Measurements from ENCODE around the gene MAPK14. TPM values are rescaled to one million over a fixed set of nuclear protein-coding genes. Genes with fewer than 3 reads are reported as not detected.

MAPK14 gene
- total and polyA plus RNA-seq, 9 of the 15 experiments (the other 6 are each of a cell fraction or from before 2014, with no cell fraction given), result 8.8 to 62.7 (median 35.5) TPM

- TF ChIP-seq SIX5 (IDR thresholded peaks at IDR 0.05; ENCODE audit: borderline replicate concordance in 1 of 2, insufficient read depth in 1 of 2, low read depth in 1 of 2, low read length in 2 of 2) (no peak), CEBPZ (IDR thresholded peaks at IDR 0.05; ENCODE audit: borderline replicate concordance, low read depth, low read length) (no peak), ZNF23 (CRISPR knock-in tag; IDR thresholded peaks at IDR 0.05) (no peak), ZNF507 (tag; conservative IDR thresholded peaks at IDR 0.05) (no peak), EP300 (IDR thresholded peaks at IDR 0.05; ENCODE audit: low read length) (peak; percentile 70), CCNT2 (IDR thresholded peaks at IDR 0.05; ENCODE audit: borderline replicate concordance, extremely low read depth, insufficient read length, low read depth, low read length) (peak; percentile 66), E2F3 (CRISPR knock-in tag; IDR thresholded peaks at IDR 0.05) (no peak), NCOR1 (IDR thresholded peaks at IDR 0.05) (peak; percentile 43; the same call in 1 of the 2 replicates), HDAC1 (IDR thresholded peaks at IDR 0.05) (peak in 1 of 2 experiments; percentile 33; a peak in 1 of 4 replicates), CEBPG (CRISPR knock-in tag; IDR thresholded peaks at IDR 0.05) (no peak), CEBPG (tag; conservative IDR thresholded peaks at IDR 0.05 in 1 of 2, IDR thresholded peaks at IDR 0.05 in 1 of 2) (no peak), YY1 (IDR thresholded peaks at IDR 0.05; ENCODE audit: borderline replicate concordance in 1 of 3, control insufficient read depth in 1 of 3, extremely low read depth in 1 of 3, insufficient read depth in 3 of 3, insufficient read length in 1 of 3, insufficient replicate concordance in 2 of 3, low read depth in 1 of 3, low read length in 2 of 3) (peak in 2 of 3 experiments; percentile 31 to 75), STAT5A (IDR thresholded peaks at IDR 0.05; ENCODE audit: borderline replicate concordance, low read length) (peak; percentile 30; the same call in 1 of the 2 replicates), CBFA2T2 (conservative IDR thresholded peaks at IDR 0.05) (peak; percentile 71), NFIC (IDR thresholded peaks at IDR 0.05) (0 out of 2 replicates have a peak, but pooled peaks have one; percentile 17), FOSL1 (tag; conservative IDR thresholded peaks at IDR 0.05) (0 out of 2 replicates have a peak, but pooled peaks have one; percentile 26), ARID3A (IDR thresholded peaks at IDR 0.05; ENCODE audit: borderline replicate concordance, low read depth, low read length) (no peak), ZNF134 (CRISPR knock-in tag; conservative IDR thresholded peaks at IDR 0.05) (no peak), ZBTB2 (IDR thresholded peaks at IDR 0.05) (0 out of 2 replicates have a peak, but pooled peaks have one; percentile 33), JUND (IDR thresholded peaks at IDR 0.05; ENCODE audit: borderline replicate concordance, low read depth, low read length) (peak; percentile 42; the same call in 1 of the 2 replicates), JUND (tag; IDR thresholded peaks at IDR 0.05; ENCODE audit: borderline replicate concordance, low read depth, low read length) (peak; percentile 24; the same call in 1 of the 3 replicates)
These were observed 94.3 kb downstream of the MAPK14 start (continued) for GRCh38 chr6:36121787-36122494.
